Osteoblast (primary cell): ENCODE results near the gene LRRC66. TPM values are rescaled to one million over a fixed set of nuclear protein-coding genes. Genes with fewer than 3 reads are reported as not detected.

ENCODE experiments used
- DNase-seq: peaks from one replicate; pipeline ENCODE4 v3.0.0; 2011; ENCODE audit warnings: low spot score, mixed read lengths; ENCODE audit not compliant: insufficient read length; ENCODE audit errors: missing footprints
- H2AFZ ChIP-seq: 2 replicates; pipeline ENCODE4 v1.6.0; 2011; ENCODE audit warnings: mild to moderate bottlenecking, low read length
- H3K27ac ChIP-seq: 2 replicates; pipeline ENCODE4 v1.5.1; 2011; ENCODE audit warnings: mild to moderate bottlenecking, low read depth, low read length, moderate library complexity
- H3K27me3 ChIP-seq: 2 replicates; pipeline ENCODE4 v1.6.0; 2012; ENCODE audit warnings: mild to moderate bottlenecking, control low read depth, inconsistent platforms, low read length, moderate library complexity; ENCODE audit not compliant: insufficient read depth
- H3K36me3 ChIP-seq: 2 replicates; pipeline ENCODE4 v1.5.1; 2011; ENCODE audit warnings: mild to moderate bottlenecking, low read length, control low read depth, moderate library complexity; ENCODE audit not compliant: insufficient read depth
- H3K4me1 ChIP-seq: 2 replicates; pipeline ENCODE4 v1.5.1; 2011; ENCODE audit warnings: mild to moderate bottlenecking, low read length, control low read depth, moderate library complexity; ENCODE audit not compliant: insufficient read depth
- H3K4me2 ChIP-seq: 2 replicates; pipeline ENCODE4 v1.6.0; 2011; ENCODE audit warnings: mild to moderate bottlenecking, low read length; ENCODE audit not compliant: insufficient read depth
- H3K4me3 ChIP-seq: fragments of 200-600 bp; sonication (generic); 3 replicates; pipeline ENCODE4 v1.5.1; 2012; ENCODE audit warnings: mild to moderate bottlenecking, low read length, inconsistent platforms; ENCODE audit not compliant: insufficient read depth
- H3K79me2 ChIP-seq: 2 replicates; pipeline ENCODE4 v1.6.0; 2012; ENCODE audit warnings: mild to moderate bottlenecking, low read length, control low read depth, inconsistent platforms; ENCODE audit not compliant: insufficient read depth
- H3K9me3 ChIP-seq: 2 replicates; pipeline ENCODE4 v1.5.1; 2011; ENCODE audit warnings: low read depth, low read length, control low read depth
- H4K20me1 ChIP-seq: 2 replicates; pipeline ENCODE4 v1.6.0; 2012; ENCODE audit warnings: mild to moderate bottlenecking, low read length, control low read depth; ENCODE audit not compliant: insufficient read depth
- CTCF ChIP-seq: IDR thresholded peaks from 2 replicates; pipeline ENCODE4 v1.5.1; 2011; ENCODE audit warnings: mild to moderate bottlenecking, low read depth, low read length, moderate library complexity; ENCODE audit errors: extremely low read depth
- total RNA-seq: library from RNA; depleted of rRNA; stranded (reverse); fragments of >200 nt; gene quantifications from 2 replicates; pipeline ENCODE4 v1.2.3, GENCODE V29; 2012

LRRC66 gene
- total RNA-seq: 0.36 and 0.88 TPM in 2 replicates

- no peak within 1 kb of the TSS for H3K27ac ChIP-seq
- no peaks in the 10 kb centered on the region for H3K9me3 ChIP-seq
- DNase-seq: no peak
- no peak within 1 kb of the TSS for H3K4me2 ChIP-seq
- no peaks in the 10 kb centered on the region for H4K20me1 ChIP-seq
- H3K4me1 ChIP-seq: peaks cover 8% of the 10 kb centered on the region
- H3K36me3 ChIP-seq: peaks cover 22% of the 10 kb centered on the region
- TF ChIP-seq CTCF: no peak
- no peak within 1 kb of the TSS for H3K4me3 ChIP-seq
- H3K79me2 ChIP-seq: no peaks in the 10 kb centered on the region
- no peak within 1 kb of the TSS for H2AFZ ChIP-seq
- H3K27me3 ChIP-seq: no peaks in the 10 kb centered on the region
These were observed at the start of gene LRRC66 for GRCh38 chr4:52019936-52020657. TSS of gene LRRC66 (minus strand) at chr4:52020363. CDS start at chr4:52017613, 2,750 bp downstream.

DNA sequence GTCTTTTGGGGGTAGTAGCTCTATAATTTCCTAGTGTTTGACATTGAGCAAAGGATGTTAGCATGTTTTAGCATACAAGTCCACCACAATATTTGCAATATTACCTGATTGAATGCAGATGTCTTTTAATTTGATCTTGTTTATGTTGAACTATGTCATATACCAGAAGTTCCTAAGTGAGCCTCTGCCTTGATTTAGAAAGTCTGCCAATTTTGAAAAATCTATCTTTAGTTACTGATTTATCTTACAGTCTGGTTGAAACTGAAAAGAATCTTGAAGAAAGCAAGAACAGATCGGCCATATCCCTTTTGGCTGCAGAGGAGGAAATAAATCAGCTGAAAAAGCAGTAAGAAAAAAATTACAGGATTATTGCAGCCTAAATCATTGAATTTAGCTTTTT, 49.4 kb upstream of the LRRC66 start:
- Histone ChIP-seq H3K4me3 (no peak overlapping the region), H4K20me1 (no peaks in the 10 kb centered on the region), H3K27ac (no peak overlapping the region), H3K79me2 (no peaks in the 10 kb centered on the region), H3K4me1 (no peaks in the 10 kb centered on the region), H3K27me3 (no peaks in the 10 kb centered on the region), H2AFZ (no peak overlapping the region), H3K4me2 (no peak overlapping the region), H3K36me3 (no peaks in the 10 kb centered on the region), H3K9me3 (no peaks in the 10 kb centered on the region)
- no peak for TF ChIP-seq CTCF
- peak; percentile 57 for DNase-seq

GRCh38 chr4:52059372-52059771, 39.2 kb upstream of the LRRC66 start:
- no peak for DNase-seq
- no peaks in the 10 kb centered on the region for H3K27me3 ChIP-seq
- no peaks in the 10 kb centered on the region for H4K20me1 ChIP-seq
- no peaks in the 10 kb centered on the region for H3K79me2 ChIP-seq
- H3K36me3 ChIP-seq: no peaks in the 10 kb centered on the region
- no peak overlapping the region for H3K4me3 ChIP-seq
- no peaks in the 10 kb centered on the region for H3K4me1 ChIP-seq
- no peak overlapping the region for H3K27ac ChIP-seq
- TF ChIP-seq CTCF: no peak
- H3K9me3 ChIP-seq: no peaks in the 10 kb centered on the region
- H3K4me2 ChIP-seq: no peak overlapping the region
- H2AFZ ChIP-seq: no peak overlapping the region

DNA sequence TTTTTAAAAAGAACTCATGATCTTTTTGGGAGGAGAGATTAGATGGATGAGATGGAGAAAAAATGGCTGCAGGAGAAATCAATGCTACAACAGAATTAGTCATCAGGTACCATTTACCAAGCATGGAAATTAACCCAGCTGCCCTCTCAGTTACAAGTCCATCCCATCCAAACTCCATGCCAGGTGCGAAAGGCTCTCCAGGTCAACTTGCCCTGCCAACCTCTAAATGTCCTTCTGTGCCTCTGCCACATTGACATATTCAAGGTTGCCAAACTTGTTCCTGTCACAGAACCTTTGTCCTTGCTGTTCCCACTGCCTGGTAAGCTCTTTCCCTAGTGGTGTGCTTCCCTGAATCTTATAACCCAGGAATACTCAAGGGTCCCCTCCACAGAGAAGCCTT, 38.1 kb upstream of the LRRC66 start:
- Histone ChIP-seq H3K9me3 (no peaks in the 10 kb centered on the region), H3K4me1 (no peaks in the 10 kb centered on the region), H3K27me3 (no peaks in the 10 kb centered on the region), H4K20me1 (no peaks in the 10 kb centered on the region), H3K4me3 (no peak overlapping the region), H3K79me2 (no peaks in the 10 kb centered on the region), H3K27ac (no peak overlapping the region), H3K4me2 (no peak overlapping the region), H2AFZ (no peak overlapping the region), H3K36me3 (no peaks in the 10 kb centered on the region)
- no peak for TF ChIP-seq CTCF
- no peak for DNase-seq
